Body of pancreas (tissue), 4 donors: ENCODE results near the gene CAMKMT. TPM values are rescaled to one million over a fixed set of nuclear protein-coding genes. Genes with fewer than 3 reads are reported as not detected.

Source experiments
- ATAC-seq: fragments of 150-250 bp; one replicate; pipeline ENCODE4 v1.9.1; 2016
- DNase-seq, 4 donors: peaks; one replicate each; pipeline ENCODE4 v3.0.0-alpha.2; 2019
- H3K27ac ChIP-seq, 4 donors: fragments of 200-600 bp; sonication (generic); 1 replicate in 3 of 4; 2 replicates in 1 of 4; pipeline versions ENCODE4 v1.5.1 to v1.6.1; 2016 to 2019; ENCODE audit warnings: mild to moderate bottlenecking in 1 of 4, mixed read lengths in 1 of 4, moderate library complexity in 1 of 4
- H3K27me3 ChIP-seq, 2 donors: fragments of 200-600 bp; sonication (generic); one replicate each; pipeline ENCODE4 v1.6.0; 2016; ENCODE audit warnings: mild to moderate bottlenecking in 1 of 2
- H3K36me3 ChIP-seq, 2 donors: fragments of 200-600 bp; sonication (generic); replicated peaks in 1 of 2; 2 replicates each; pipeline ENCODE4 v1.5.1; 2016; ENCODE audit warnings: low read depth in 2 of 2; ENCODE audit not compliant: insufficient read depth in 1 of 2
- H3K4me1 ChIP-seq: fragments of 200-600 bp; sonication (generic); one replicate; pipeline ENCODE4 v1.6.0; 2016
- H3K4me3 ChIP-seq, 2 donors: fragments of 200-600 bp; sonication (generic); 1 replicate in 1 of 2; 2 replicates in 1 of 2; pipeline ENCODE4 v1.5.1; 2016 to 2019
- H3K9me3 ChIP-seq, 3 donors: fragments of 200-600 bp; sonication (generic); 1 replicate in 2 of 3; 2 replicates in 1 of 3; pipeline ENCODE4 v1.5.1; 2016
- CTCF ChIP-seq, 7 experiments: fragments of 450-650 bp in 4 of 7; fragments of 200-600 bp in 3 of 7; sonication (generic) in 3 of 7; IDR thresholded peaks; one replicate each; pipeline ENCODE4 v1.5.1; 2016 to 2019; ENCODE audit warnings: antibody characterized with exemption in 7 of 7
- POLR2A ChIP-seq, 3 donors: fragments of 450-650 bp; IDR thresholded peaks; one replicate each; pipeline ENCODE4 v1.6.1; 2016; ENCODE audit warnings: antibody characterized with exemption in 3 of 3, mild to moderate bottlenecking in 2 of 3
- WGBS, 2 donors: methylation state at CpG; one replicate each; pipeline ENCODE4 v1.1.5; 2017; 5-methylcytosine and 5-hydroxymethylcytosine counted together
- intact Hi-C: fragments of 100-400 bp; cut with DNase I; formaldehyde crosslinking; loops from one replicate; pipeline ENCODE4 v1.15.1; 2023
- total RNA-seq, 2 donors: library from RNA; depleted of rRNA; stranded (reverse); fragments of >200 nt; gene quantifications; one replicate each; pipeline ENCODE4 v1.1.0, GENCODE V29; 2016

CAMKMT gene
- total RNA-seq, 2 donors from 2014 or later, result 18.4 to 23.4 TPM

GRCh38 chr2:44596537-44597320 is 235.0 kb downstream of the CAMKMT start:
- Histone ChIP-seq H3K27me3 (no peaks in the 10 kb centered on the region), H3K9me3 (no peaks in the 10 kb centered on the region), H3K4me1 (no peaks in the 10 kb centered on the region), H3K27ac (no peak overlapping the region), H3K36me3 (no peaks in the 10 kb centered on the region), H3K4me3 (no peak overlapping the region)
- ATAC-seq (no peak), DNase-seq (no peak)
- TF ChIP-seq CTCF (IDR thresholded peaks at IDR 0.05) (no peak), POLR2A (IDR thresholded peaks at IDR 0.05) (no peak)
- 83 to 89% methylated on average over 5 of the region's 5 CpGs for WGBS, 2 donors
- intact Hi-C loops, result no loop called here

- no peaks in the 10 kb centered on the region for H3K9me3 ChIP-seq
- intact Hi-C loops, result no loop called here
- no peak for ATAC-seq
- H3K36me3 ChIP-seq, result no peaks in the 10 kb centered on the region
- no peak for DNase-seq
- no peaks in the 10 kb centered on the region for H3K4me1 ChIP-seq
- H3K27ac ChIP-seq, result no peak overlapping the region
- 72 to 73% methylated on average over 5 of the region's 5 CpGs for WGBS, 2 donors
- no peaks in the 10 kb centered on the region for H3K27me3 ChIP-seq
- TF ChIP-seq CTCF (IDR thresholded peaks at IDR 0.05) (no peak), POLR2A (IDR thresholded peaks at IDR 0.05) (no peak)
- no peak overlapping the region for H3K4me3 ChIP-seq
Observed at GRCh38 chr2:44598330-44599119, 236.8 kb downstream of the CAMKMT start.

- TF ChIP-seq POLR2A (IDR thresholded peaks at IDR 0.05), result no peak
- TF ChIP-seq CTCF (IDR thresholded peaks at IDR 0.05), result no peak
- DNase-seq (no peak), ATAC-seq (no peak)
- no peak overlapping the region for H3K4me3 ChIP-seq
- H3K27me3 ChIP-seq, result no peaks in the 10 kb centered on the region
- WGBS, 2 donors, result 40 to 43% methylated on average over 1 of the region's 1 CpG
- H3K4me1 ChIP-seq, result no peaks in the 10 kb centered on the region
- H3K9me3 ChIP-seq, result no peaks in the 10 kb centered on the region
- no peaks in the 10 kb centered on the region for H3K36me3 ChIP-seq
- no peak overlapping the region for H3K27ac ChIP-seq
- intact Hi-C loops, result no loop called here
Observed at GRCh38 chr2:44599130-44599529, 237.4 kb downstream of the CAMKMT start.

- intact Hi-C loops, result no loop called here
- Histone ChIP-seq H3K27me3 (no peaks in the 10 kb centered on the region), H3K4me1 (no peaks in the 10 kb centered on the region), H3K27ac (no peak overlapping the region), H3K36me3 (no peaks in the 10 kb centered on the region), H3K9me3 (no peaks in the 10 kb centered on the region), H3K4me3 (no peak overlapping the region)
- 80 to 94% methylated on average over 6 of the region's 6 CpGs for WGBS, 2 donors
- ATAC-seq (no peak), DNase-seq (no peak)
- TF ChIP-seq POLR2A (IDR thresholded peaks at IDR 0.05) (no peak), CTCF (IDR thresholded peaks at IDR 0.05) (no peak)
Observed at GRCh38 chr2:44602446-44602845, 240.7 kb downstream of the CAMKMT start.
